Right lobe of liver (tissue), 6 donors: ENCODE data around the gene PCDHB7. TPM values are rescaled to one million over a fixed set of nuclear protein-coding genes. Genes with fewer than 3 reads are reported as not detected.
"Not testable (repeated sequence)": the region's sequence is repeated elsewhere in the genome, so short reads cannot be mapped to it uniquely, and the experiment has no call there.

Experiments used
- ATAC-seq, 4 donors: fragments of 200-7000 bp; cut with Tn5 transposase; one replicate each; pipeline ENCODE4 v1.9.1; 2020; ENCODE audit warnings: mild to moderate bottlenecking in 4 of 4, moderate library complexity in 4 of 4
- DNase-seq, 3 donors: peaks; one replicate each; pipeline ENCODE4 v3.0.0-alpha.2; 2020
- H3K27ac ChIP-seq, 3 donors: fragments of 200-600 bp; one replicate each; pipeline ENCODE4 v1.8.0; 2022
- H3K27me3 ChIP-seq, 2 donors: fragments of 200-600 bp; one replicate each; pipeline ENCODE4 v1.8.0; 2022
- H3K36me3 ChIP-seq, 4 donors: fragments of 200-600 bp; sonication (generic) in 1 of 4; one replicate each; pipeline versions ENCODE4 v1.5.1 to v1.8.0; 2017 to 2022; ENCODE audit warnings: control low read depth in 1 of 4
- H3K4me1 ChIP-seq, 4 donors: fragments of 200-600 bp; sonication (generic) in 1 of 4; one replicate each; pipeline versions ENCODE4 v1.5.1 to v1.8.0; 2017 to 2022; ENCODE audit warnings: control low read depth in 1 of 4
- H3K4me3 ChIP-seq, 3 donors: fragments of 200-600 bp; one replicate each; pipeline ENCODE4 v1.8.0; 2022
- H3K9me3 ChIP-seq, 4 donors: fragments of 200-600 bp; sonication (generic) in 1 of 4; one replicate each; pipeline versions ENCODE4 v1.5.1 to v1.8.0; 2017 to 2022; ENCODE audit warnings: control low read depth in 1 of 4
- POLR2A ChIP-seq: fragments of 450-650 bp; IDR thresholded peaks from one replicate; pipeline ENCODE4 v1.6.1; 2017; ENCODE audit warnings: antibody characterized with exemption, mild to moderate bottlenecking
- WGBS: methylation state at CpG from one replicate; pipeline ENCODE4 v1.1.6; 2018; ENCODE audit warnings: low coverage, low lambda C conversion rate; ENCODE audit not compliant: insufficient coverage; ENCODE audit errors: missing lambda C conversion rate; 5-methylcytosine and 5-hydroxymethylcytosine counted together
- intact Hi-C, 2 donors: fragments of 100-400 bp; cut with DNase I; formaldehyde crosslinking; loops; one replicate each; pipeline versions ENCODE4 v1.11.2 to v1.14.1; 2022
- total RNA-seq, 6 experiments: library from RNA; depleted of rRNA in 2 of 6; stranded (reverse); fragments of >200 nt in 2 of 6; fragmentation: NEBNext Ultra II Directional in 3 of 6; extraction: Animal tissue kit (Norgen Biotek cat#: 25700) in 3 of 6; gene quantifications; one replicate each; pipeline versions ENCODE4 v1.1.0 to v1.2.4, GENCODE V29; 2016 to 2023
- TF ChIP-seq, protein P1 (sequence below), 4 donors: fragments of 200-600 bp in 3 of 4; fragments of 450-650 bp in 1 of 4; IDR thresholded peaks; one replicate each; pipeline versions ENCODE4 v1.5.1 to v1.8.0; 2016 to 2022; ENCODE audit warnings: antibody characterized with exemption in 4 of 4, mild to moderate bottlenecking in 2 of 4
- donor health status: DM: no; HTN: yes; CAD: no.
- donor health status: DM: no; HTN: no; CAD: no.
- donor health status: DM: no; HTN: no; CAD: no.
- donor health status: DM: no; HTN: yes; CAD: no.
- donor health status: DM: no; HTN: yes; CAD: no.

The PCDHB7 gene
- total RNA-seq, 6 experiments from 2014 or later = 0.07 to 0.31 (median 0.13) TPM

DNA sequence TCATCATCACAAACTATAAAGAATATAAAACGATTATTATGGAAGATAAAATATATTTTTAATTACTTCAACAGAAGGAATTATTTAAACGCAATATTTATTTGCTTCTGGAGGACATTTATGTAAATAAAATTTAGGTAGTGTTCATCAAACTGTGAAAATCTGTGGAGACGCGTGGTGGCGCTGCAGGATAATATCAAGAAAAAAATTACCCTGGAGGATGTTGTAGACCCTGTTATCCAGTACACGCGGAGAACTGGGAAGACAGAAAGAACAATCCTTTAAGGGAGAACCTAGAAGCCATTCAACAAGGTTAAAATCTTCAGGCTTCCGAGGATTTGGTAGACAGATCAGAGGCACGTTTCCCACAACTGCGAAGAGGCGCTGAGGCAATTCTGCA, 36.0 kb downstream of the PCDHB7 start, which contains the start of gene PCDHB12:
PCDHB12 (plus strand) TSS at position 242 of the 400 bp plus-strand sequence. CDS start 189 bp downstream, outside the sequence.
- intact Hi-C loops = no loop called here
- DNase-seq (no peak), ATAC-seq (no peak)
- no peaks in the 10 kb centered on the region for H3K4me1 ChIP-seq
- no peak for TF ChIP-seq POLR2A
- TF ChIP-seq, protein P1, sequence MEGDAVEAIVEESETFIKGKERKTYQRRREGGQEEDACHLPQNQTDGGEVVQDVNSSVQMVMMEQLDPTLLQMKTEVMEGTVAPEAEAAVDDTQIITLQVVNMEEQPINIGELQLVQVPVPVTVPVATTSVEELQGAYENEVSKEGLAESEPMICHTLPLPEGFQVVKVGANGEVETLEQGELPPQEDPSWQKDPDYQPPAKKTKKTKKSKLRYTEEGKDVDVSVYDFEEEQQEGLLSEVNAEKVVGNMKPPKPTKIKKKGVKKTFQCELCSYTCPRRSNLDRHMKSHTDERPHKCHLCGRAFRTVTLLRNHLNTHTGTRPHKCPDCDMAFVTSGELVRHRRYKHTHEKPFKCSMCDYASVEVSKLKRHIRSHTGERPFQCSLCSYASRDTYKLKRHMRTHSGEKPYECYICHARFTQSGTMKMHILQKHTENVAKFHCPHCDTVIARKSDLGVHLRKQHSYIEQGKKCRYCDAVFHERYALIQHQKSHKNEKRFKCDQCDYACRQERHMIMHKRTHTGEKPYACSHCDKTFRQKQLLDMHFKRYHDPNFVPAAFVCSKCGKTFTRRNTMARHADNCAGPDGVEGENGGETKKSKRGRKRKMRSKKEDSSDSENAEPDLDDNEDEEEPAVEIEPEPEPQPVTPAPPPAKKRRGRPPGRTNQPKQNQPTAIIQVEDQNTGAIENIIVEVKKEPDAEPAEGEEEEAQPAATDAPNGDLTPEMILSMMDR (IDR thresholded peaks at IDR 0.05) = peak in 3 of 4 donors; percentile 8 to 19 (median 12)
- no peaks in the 10 kb centered on the region for H3K27me3 ChIP-seq
- WGBS = 13% methylated on average over 11 of the region's 11 CpGs
- no peaks in the 10 kb centered on the region for H3K36me3 ChIP-seq
- H3K4me3 ChIP-seq = no peak within 1 kb of the TSS
- H3K9me3 ChIP-seq = no peaks in the 10 kb centered on the region
- no peak within 1 kb of the TSS for H3K27ac ChIP-seq

- WGBS = 40% methylated on average over 1 of the region's 39 CpGs
- H3K36me3 ChIP-seq, H3K27ac ChIP-seq, H3K9me3 ChIP-seq, H3K4me1 ChIP-seq, H3K27me3 ChIP-seq, ATAC-seq, H3K4me3 ChIP-seq, intact Hi-C loops, DNase-seq: not testable (repeated sequence)
These were observed 37.8 kb downstream of the PCDHB7 start for GRCh38 chr5:141210281-141210680.

DNA sequence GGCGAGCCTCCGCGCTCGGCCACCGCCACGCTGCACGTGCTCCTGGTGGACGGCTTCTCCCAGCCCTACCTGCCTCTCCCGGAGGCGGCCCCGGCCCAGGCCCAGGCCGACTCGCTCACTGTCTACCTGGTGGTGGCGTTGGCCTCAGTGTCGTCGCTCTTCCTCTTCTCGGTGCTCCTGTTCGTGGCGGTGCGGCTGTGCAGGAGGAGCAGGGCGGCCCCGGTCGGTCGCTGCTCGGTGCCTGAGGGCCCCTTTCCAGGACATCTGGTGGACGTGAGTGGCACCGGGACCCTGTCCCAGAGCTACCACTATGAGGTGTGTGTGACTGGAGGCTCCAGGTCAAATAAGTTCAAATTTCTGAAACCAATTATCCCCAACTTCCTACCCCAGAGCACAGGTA, 38.4 kb downstream of the PCDHB7 start:
- H3K27me3 ChIP-seq, H3K27ac ChIP-seq, H3K4me3 ChIP-seq, DNase-seq, intact Hi-C loops, H3K36me3 ChIP-seq, H3K9me3 ChIP-seq, H3K4me1 ChIP-seq, ATAC-seq: not testable (repeated sequence)
- 4% methylated on average over 4 of the region's 27 CpGs for WGBS

- H3K4me3 ChIP-seq, H3K9me3 ChIP-seq, H3K27me3 ChIP-seq, intact Hi-C loops, H3K27ac ChIP-seq, DNase-seq, H3K4me1 ChIP-seq, H3K36me3 ChIP-seq: not testable (repeated sequence)
- peak; percentile 29 to 80 (median 53) for ATAC-seq
- 9% methylated on average over 12 of the region's 18 CpGs for WGBS
- TF ChIP-seq, protein P1 (IDR thresholded peaks at IDR 0.05) = peak in 2 of 4 donors; percentile 15 to 29
These were observed 41.4 kb downstream of the PCDHB7 start, which contains the start of gene PCDHB13 for GRCh38 chr5:141213656-141214339. PCDHB13 (plus strand) TSS chr5:141213919; CDS start chr5:141214124, 205 bp downstream.

DNA sequence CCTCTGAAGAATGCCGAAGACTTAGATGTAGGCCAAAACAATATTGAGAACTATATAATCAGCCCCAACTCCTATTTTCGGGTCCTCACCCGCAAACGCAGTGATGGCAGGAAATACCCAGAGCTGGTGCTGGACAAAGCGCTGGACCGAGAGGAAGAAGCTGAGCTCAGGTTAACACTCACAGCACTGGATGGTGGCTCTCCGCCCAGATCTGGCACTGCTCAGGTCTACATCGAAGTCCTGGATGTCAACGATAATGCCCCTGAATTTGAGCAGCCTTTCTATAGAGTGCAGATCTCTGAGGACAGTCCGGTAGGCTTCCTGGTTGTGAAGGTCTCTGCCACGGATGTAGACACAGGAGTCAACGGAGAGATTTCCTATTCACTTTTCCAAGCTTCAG, 42.1 kb downstream of the PCDHB7 start:
- H3K36me3 ChIP-seq, intact Hi-C loops, ATAC-seq, DNase-seq, H3K27me3 ChIP-seq, H3K27ac ChIP-seq, H3K4me1 ChIP-seq, H3K4me3 ChIP-seq, H3K9me3 ChIP-seq: not testable (repeated sequence)
- WGBS = 55% methylated on average over 7 of the region's 12 CpGs

- H3K27me3 ChIP-seq, H3K36me3 ChIP-seq, H3K9me3 ChIP-seq, H3K4me3 ChIP-seq, intact Hi-C loops, H3K27ac ChIP-seq, DNase-seq, H3K4me1 ChIP-seq, ATAC-seq: not testable (repeated sequence)
- WGBS = 25% methylated on average over 17 of the region's 40 CpGs
These were observed 43.1 kb downstream of the PCDHB7 start for GRCh38 chr5:141215504-141215903.

GRCh38 chr5:141216035-141216434, 43.6 kb downstream of the PCDHB7 start:
- H3K27me3 ChIP-seq, intact Hi-C loops, H3K27ac ChIP-seq, H3K9me3 ChIP-seq, H3K36me3 ChIP-seq, H3K4me3 ChIP-seq, ATAC-seq, H3K4me1 ChIP-seq, DNase-seq: not testable (repeated sequence)
- WGBS = 45% methylated on average over 2 of the region's 26 CpGs
